K562 (cell line): ENCODE results near the gene RWDD3.

Experiments
- CREB1 ChIP-seq, 2 experiments: sonication (generic) in 1 of 2; formaldehyde crosslinking in 1 of 2; IDR thresholded peaks; 2 replicates each; pipeline versions ENCODE4 v1.6.1 to v1.8.0; 2012 to 2022; ENCODE audit warnings: inconsistent platforms in 1 of 2, mild to moderate bottlenecking in 1 of 2, missing genetic modification reagents in 1 of 2, moderate library complexity in 1 of 2
- GABPA ChIP-seq: fragments of 200-800 bp; sonication (Bioruptor generic); conservative IDR thresholded peaks from 2 replicates; pipeline ENCODE4 v1.6.1; 2016; ENCODE audit warnings: low read depth, missing genetic modification characterization, missing compliant biosample characterization
- MTF1 ChIP-seq: fragments of 250-450 bp; sonication (Bioruptor Pico); IDR thresholded peaks from 2 replicates; pipeline ENCODE4 v1.9.0; 2021; ENCODE audit warnings: moderate library complexity, mild to moderate bottlenecking, inconsistent platforms, borderline replicate concordance
- POLR2A ChIP-seq: fragments of 450-650 bp; conservative IDR thresholded peaks from 2 replicates; pipeline ENCODE4 v1.6.1; 2016
- RFX5 ChIP-seq: IDR thresholded peaks from 2 replicates; pipeline ENCODE4 v1.6.1; 2011; ENCODE audit warnings: low read depth, mild to moderate bottlenecking, improper control_type of control experiment, low read length
- TAF9B ChIP-seq: fragments of 450-650 bp; IDR thresholded peaks from 2 replicates; pipeline ENCODE4 v1.6.1; 2018; ENCODE audit warnings: mild to moderate bottlenecking; ENCODE audit not compliant: partially characterized antibody
- YY1 ChIP-seq, 3 experiments: IDR thresholded peaks; 2 replicates each; pipeline ENCODE4 v1.6.1; 2011; ENCODE audit warnings: low read length in 2 of 3, mild to moderate bottlenecking in 2 of 3, moderate library complexity in 2 of 3, borderline replicate concordance in 1 of 3, control low read depth in 1 of 3, low read depth in 1 of 3; ENCODE audit not compliant: insufficient read depth in 3 of 3, insufficient replicate concordance in 2 of 3, control insufficient read depth in 1 of 3, insufficient read length in 1 of 3; ENCODE audit errors: extremely low read depth in 1 of 3
- ZNF76 ChIP-seq: fragments of 250-450 bp; sonication (Bioruptor Pico); IDR thresholded peaks from 2 replicates; pipeline ENCODE4 v1.4.0; 2020; ENCODE audit warnings: mild to moderate bottlenecking, moderate library complexity, borderline replicate concordance

GRCh38 chr1:95229706-95230105, 4.3 kb upstream of the RWDD3 start:
- TF ChIP-seq MTF1 (CRISPR knock-in tag) (no peak), TAF9B (no peak), CREB1 (IDR thresholded peaks at IDR 0.05) (no peak), CREB1 (CRISPR knock-in tag; IDR thresholded peaks at IDR 0.05) (no peak), YY1 (IDR thresholded peaks at IDR 0.05; ENCODE audit: borderline replicate concordance in 1 of 3, control insufficient read depth in 1 of 3, extremely low read depth in 1 of 3, insufficient read depth in 3 of 3, insufficient read length in 1 of 3, insufficient replicate concordance in 2 of 3, low read depth in 1 of 3, low read length in 2 of 3) (no peak), RFX5 (no peak), POLR2A (no peak), ZNF76 (CRISPR knock-in tag) (no peak), GABPA (no peak)
